Left lobe of liver (tissue), 2 donors: ENCODE results near the gene FGB. TPM values are rescaled to one million over a fixed set of nuclear protein-coding genes. Genes with fewer than 3 reads are reported as not detected.
A peak's percentile ranks its signal among the peaks of the same experiment; 100 is the strongest.

Experiments used
- ATAC-seq: fragments of 200-7000 bp; cut with Tn5 transposase; one replicate; pipeline ENCODE4 v1.9.1; 2020; ENCODE audit warnings: mild to moderate bottlenecking, moderate library complexity
- DNase-seq: peaks from one replicate; pipeline ENCODE4 v3.0.0-alpha.2; 2020; ENCODE audit warnings: low spot score
- total RNA-seq: library from RNA; stranded (reverse); gene quantifications from one replicate; pipeline ENCODE4 v1.2.1, GENCODE V29; 2021
- donor health status: DM: no; HTN: no; CAD: no; lungs with moderate emphysema.
- donor health status: DM: no; HTN: yes; CAD: no.

Gene FGB
- 9,039 TPM for total RNA-seq

GRCh38 chr4:154562697-154563254 lies at the start of gene FGB:
Gene FGB (plus strand): TSS chr4:154563011. CDS start chr4:154563019, 8 bp downstream.
- ATAC-seq (peak; percentile 39), DNase-seq (no peak)

- ATAC-seq: no peak
- DNase-seq: no peak
Observed at GRCh38 chr4:154516318-154517029, 46.3 kb upstream of the FGB start.

DNA sequence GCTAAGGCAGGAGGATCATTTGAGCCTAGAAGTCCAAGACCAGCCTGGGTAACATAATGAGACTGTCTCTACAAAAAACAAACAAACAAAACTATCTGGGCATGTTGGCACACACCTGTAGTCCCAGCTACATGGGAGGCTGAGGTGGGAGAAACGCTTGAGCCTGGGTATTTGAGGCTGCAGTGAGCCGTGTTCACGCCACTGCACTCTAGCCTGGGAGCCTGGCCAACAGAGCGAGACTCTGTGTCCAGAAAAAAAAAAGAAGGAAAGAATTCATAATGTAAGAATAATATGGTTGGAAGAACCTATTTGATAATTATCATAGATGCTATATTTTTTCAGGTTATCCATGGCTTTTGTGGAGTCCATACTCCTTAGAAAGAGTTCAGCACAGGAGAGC lies 45.2 kb upstream of the FGB start:
- no peak for DNase-seq
- ATAC-seq: no peak

- ATAC-seq (no peak), DNase-seq (no peak)
Observed at GRCh38 chr4:154519214-154519613, 43.6 kb upstream of the FGB start.

GRCh38 chr4:154521607-154522006 lies 41.2 kb upstream of the FGB start:
- DNase-seq (no peak), ATAC-seq (no peak)

DNA sequence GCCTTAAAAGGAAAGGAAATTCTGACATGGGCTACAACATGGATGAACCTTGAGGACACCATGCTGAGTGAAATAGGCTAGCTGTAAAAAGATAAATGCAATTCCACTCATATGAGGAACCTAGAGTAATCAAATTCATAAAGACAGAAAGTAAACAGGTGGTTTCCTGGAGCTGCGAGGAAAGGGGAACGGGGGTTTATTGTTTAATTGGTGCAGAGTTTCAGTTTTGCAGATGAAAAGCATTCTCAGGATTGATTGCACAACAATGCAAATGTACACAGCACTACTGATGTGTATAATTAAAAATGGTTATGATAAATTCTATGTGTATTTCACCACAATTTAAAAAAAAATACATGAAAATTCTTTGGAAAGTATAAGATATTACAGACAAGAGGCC lies 36.7 kb upstream of the FGB start:
- DNase-seq (no peak), ATAC-seq (no peak)

DNA sequence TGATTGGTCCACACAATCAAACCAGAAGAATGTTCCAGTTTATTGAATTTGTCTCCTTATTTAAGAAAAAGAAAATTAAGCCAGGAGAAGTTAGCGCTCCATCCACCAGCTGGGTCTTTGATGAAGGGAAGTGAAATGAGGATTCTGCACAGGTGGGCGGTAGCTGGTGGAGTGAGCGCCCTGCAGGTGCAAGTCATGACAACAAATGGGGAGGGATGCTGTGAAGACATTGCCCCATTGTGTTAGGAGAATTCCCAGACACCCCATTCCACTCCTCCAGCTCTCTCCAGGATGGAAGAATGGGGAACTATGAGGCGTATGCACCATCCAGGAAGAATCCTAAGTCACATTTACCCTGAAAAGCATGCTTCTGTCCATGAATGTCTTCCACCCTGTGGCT lies 35.5 kb upstream of the FGB start:
- ATAC-seq: no peak
- no peak for DNase-seq

DNA sequence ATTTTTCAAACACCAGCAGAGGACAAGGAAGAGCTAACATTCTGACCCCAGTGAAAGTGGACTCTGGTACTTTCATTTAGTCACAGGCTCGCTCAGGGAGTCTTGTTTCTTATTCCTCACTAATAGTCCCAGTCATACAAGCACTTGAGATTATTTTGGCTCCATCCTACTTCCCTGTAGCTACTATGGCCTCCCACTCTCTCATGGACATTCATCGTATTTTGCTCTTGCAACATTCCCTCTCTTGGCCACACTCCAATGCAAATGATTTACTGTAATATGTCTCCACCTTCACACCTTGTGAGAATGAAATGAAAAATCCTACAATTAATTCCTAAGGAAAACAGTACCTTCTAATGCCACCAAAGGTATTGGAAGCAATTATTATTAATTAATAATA lies 33.9 kb upstream of the FGB start:
- no peak for ATAC-seq
- DNase-seq: no peak

DNA sequence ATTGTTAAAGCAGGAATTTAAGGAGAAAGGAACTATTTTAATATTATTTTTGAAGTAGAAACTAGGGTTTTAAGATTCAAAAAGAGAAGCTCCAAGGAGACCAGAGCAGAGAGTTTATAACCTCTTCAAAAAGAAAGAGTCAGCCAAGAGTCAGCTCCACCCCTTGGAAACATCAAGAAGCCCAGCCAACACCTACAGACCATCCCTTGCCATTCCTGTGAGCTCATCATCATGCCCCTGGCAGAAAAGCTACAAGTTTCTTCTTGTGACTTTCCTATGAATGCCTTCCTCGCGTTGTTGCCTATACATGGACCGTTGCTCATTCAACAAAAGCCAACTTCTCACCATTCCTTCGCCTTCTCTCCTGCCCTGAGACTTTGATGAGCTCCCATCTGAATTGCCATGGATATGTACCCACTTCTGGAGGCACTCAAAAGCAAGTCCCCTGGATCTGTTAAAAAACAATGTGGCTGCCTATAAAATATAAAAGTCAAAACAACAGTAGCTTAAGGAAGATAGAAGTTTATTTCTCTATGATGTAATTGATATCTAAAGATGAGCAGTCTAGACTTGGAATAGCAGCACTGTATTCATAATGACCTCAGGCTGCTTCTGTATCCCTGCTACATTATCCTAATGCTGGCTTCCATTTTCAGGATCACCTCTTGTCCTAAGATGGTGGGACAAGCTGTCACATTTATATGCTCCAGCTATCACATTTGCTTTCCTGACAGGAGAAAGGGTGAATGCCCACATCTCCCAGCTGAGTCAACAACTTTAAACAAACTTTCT lies 32.9 kb upstream of the FGB start:
- no peak for ATAC-seq

DNA sequence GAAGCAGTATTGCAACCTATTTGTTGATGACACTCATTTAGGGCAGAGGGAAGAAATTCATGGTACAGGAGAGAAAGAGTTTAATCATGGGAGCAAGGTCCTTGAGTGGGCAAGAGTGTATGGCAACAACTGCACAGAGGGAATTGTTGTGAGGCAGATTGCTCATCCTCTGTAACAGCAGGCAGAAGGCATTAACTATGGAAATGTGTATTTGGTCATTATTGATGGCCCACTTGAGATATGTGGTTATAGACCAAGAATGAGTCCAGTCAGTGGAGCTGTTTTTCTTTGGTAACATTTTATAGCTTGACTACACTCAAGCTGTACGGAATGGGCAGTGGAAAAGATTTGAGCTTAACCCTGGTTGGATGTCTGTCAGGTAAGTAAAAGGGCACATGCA lies 28.5 kb upstream of the FGB start:
- ATAC-seq: no peak

More for the DNA sequence above, 32.9 kb upstream of the FGB start:
- no peak for DNase-seq

DNA sequence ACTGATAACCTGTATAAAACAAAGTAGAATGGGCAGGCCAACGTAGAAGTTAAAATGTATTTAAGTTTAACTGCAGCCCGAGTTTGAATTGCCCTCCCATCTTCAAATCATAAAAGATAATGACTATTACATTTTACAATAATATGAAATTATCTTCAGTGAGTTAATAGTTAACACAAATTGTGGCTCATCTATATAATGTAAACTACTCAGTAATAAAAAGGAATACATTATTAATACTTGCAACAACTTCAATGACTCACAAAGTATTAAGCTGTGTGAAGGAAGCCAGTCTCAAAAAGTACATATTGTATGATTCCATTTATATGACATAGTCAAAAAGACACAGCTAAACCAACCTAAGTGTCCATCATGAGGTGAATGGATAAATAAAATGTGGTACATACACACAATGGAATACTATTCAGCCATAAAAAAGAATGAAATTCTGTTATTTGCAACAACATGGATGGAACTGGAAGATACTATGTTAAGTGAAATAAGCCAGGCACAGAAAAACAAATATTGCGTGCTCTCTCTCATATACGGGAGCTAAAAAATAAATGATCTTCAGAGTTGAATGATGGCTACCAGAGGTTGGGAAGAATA lies 20.4 kb upstream of the FGB start:
- ATAC-seq (no peak), DNase-seq (no peak)

More for the DNA sequence above, 28.5 kb upstream of the FGB start:
- DNase-seq: no peak

DNA sequence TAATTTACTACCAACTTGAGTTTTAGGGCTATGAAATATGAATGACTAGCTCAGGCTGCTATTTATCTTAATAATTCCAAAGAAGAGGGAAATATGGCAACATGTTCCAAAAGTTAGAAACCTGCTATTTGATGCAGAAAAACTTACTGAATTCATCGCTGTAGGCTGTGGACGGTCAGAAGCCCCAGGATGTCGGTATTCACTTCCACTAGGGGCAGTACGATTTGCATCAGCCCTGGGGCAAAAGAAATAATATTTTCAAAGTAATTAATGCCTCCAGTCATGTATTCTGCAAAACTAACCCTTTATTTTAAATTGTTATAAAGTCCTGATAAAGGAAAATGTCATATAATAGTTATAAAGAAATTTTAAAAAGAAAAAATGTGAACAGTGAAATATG lies 17.1 kb upstream of the FGB start:
- no peak for DNase-seq
- ATAC-seq: no peak

GRCh38 chr4:154549894-154550790 lies 12.7 kb upstream of the FGB start, which contains the start of gene PLRG1:
Gene PLRG1 (minus strand): TSS chr4:154550400. CDS start chr4:154550308, 92 bp downstream.
- ATAC-seq (peak; percentile 94), DNase-seq (peak; percentile 97)

DNA sequence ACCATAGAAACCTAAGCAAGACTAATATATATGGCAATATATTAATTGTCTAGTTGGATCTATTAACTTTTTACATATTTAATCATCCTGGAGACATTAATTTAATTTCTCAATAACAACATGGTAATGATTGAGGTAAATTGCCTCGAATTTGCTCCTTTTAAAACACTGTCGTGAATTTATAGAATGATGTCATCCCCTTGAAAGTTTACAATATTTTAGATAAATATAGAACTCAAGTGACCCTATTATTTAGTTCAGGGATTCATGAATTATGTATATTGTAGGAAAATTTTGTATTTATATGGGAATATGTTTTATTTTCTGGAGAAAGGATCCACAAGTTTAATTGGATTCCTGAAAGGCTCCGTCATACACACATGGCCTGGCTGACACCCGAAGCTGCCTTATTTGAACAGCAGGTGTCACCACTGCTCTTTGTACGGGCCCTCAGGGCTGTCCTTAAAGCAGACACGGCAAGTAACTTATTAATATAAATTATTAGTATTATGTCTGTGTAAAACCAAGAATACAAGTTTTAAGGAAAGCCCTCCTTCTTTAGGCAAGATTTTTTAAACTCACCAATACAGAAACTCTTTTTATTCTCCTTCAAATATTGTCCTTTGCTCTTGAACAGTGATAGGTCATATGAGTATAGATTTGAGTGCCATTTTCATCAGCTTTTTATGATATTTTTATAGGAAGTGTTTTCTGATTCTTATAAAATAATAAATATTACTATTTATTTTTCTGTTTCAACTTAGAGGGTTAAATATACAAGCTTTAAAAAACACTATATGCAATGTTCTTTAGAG lies 10.7 kb upstream of the FGB start:
- DNase-seq (peak; percentile 74), ATAC-seq (peak; percentile 67)

DNA sequence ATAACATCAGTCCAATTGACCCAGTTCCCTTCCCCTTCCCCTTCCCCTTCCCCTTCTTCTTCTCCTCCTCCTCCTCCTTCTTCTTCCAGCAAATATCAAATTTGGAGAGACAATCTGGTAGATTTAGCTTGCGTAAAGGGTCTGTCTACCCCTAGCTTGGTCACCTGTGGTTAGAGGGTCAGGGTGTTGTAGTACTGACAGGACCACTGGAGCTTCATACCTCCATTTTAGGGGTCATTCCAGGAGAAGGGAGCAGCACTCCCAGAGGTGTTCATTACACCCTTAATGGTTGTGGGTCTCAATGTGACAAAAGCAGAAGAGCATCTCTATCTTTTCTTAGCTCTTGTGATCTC lies 3.7 kb upstream of the FGB start:
- ATAC-seq: no peak

DNA sequence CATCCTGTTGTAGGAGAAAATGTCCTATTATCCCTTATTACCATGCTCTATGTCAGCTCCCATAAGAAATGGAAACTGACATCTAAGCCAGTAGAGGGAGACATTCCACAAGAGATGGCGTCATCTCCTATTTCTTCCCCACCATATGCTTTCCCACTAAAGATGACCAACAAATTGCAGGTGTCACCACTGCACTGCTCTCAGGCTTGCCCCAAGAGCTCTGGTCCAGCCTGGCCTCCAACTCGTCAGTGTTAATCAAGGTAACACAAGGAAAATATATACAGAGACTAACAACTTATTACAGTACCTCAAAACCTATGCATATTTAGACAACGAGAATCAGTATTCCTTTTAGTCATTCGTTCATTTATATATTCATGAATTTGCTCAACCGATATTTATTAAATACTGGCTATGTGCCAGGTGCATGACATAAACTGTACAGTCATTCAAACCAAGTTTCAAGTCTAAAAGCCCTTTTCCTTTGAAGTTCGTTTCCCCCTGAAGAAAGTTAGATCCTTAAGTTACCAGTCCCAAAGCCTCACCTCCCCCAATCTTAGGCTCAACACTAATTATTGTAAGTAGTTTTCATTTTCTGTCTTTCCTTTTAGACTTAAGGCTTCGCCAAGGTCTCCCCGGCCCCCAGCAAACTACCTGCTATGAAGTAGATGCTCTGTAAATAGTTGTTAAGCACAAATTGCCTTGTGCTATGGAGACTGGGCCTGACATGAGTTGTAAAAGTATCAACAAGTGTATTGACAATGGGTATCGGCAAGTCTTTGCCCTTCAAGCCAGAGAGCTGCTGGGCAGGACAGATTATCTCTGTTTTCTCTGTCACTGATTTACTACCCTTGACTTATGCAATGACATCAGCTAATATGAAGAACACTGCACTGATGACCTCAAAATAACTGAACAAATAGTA lies 3.1 kb upstream of the FGB start:
- DNase-seq: peak; percentile 76
- ATAC-seq: peak; percentile 77

More for the DNA sequence above, 3.7 kb upstream of the FGB start:
- DNase-seq: no peak

DNA sequence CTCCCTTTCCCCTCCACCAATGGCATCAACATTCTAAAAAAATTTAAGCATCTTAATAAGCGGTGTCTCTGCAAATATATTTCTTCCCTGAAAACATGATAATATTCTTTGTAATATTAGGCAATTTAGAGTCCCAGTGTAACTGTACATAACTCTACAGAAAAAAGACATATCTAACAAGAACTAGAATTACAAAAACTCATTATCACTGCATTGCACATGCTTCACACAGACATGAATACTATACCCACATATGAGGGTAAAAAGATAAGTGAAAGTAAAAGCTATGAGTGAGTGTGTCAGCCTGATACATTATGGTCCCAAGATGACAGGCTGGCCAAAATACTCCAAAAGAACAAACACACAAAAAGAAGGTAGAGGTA lies 2.4 kb upstream of the FGB start:
- DNase-seq: no peak
- peak; percentile 15 for ATAC-seq

- DNase-seq (no peak), ATAC-seq (peak; percentile 42)
Observed at GRCh38 chr4:154560824-154561231, 2.0 kb upstream of the FGB start.

- DNase-seq: no peak
- no peak for ATAC-seq
Observed at GRCh38 chr4:154564311-154564710, 1.5 kb downstream of the FGB start.
